Endometrium (tissue), 2 donors: Measurements from ENCODE around the gene SLC35A5.
"Not testable (repeated sequence)": the region's sequence is repeated elsewhere in the genome, so short reads cannot be mapped to it uniquely, and the experiment has no call there.

Source experiments
- FAIRE-seq: peaks from 2 replicates; lab custom pipeline; 2012; peaks lifted over from hg19 to GRCh38; lab: Jason Lieb, UNC
- donor health status: control.
- donor health status: control.

SLC35A5 gene, protein sequence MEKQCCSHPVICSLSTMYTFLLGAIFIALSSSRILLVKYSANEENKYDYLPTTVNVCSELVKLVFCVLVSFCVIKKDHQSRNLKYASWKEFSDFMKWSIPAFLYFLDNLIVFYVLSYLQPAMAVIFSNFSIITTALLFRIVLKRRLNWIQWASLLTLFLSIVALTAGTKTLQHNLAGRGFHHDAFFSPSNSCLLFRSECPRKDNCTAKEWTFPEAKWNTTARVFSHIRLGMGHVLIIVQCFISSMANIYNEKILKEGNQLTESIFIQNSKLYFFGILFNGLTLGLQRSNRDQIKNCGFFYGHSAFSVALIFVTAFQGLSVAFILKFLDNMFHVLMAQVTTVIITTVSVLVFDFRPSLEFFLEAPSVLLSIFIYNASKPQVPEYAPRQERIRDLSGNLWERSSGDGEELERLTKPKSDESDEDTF

DNA sequence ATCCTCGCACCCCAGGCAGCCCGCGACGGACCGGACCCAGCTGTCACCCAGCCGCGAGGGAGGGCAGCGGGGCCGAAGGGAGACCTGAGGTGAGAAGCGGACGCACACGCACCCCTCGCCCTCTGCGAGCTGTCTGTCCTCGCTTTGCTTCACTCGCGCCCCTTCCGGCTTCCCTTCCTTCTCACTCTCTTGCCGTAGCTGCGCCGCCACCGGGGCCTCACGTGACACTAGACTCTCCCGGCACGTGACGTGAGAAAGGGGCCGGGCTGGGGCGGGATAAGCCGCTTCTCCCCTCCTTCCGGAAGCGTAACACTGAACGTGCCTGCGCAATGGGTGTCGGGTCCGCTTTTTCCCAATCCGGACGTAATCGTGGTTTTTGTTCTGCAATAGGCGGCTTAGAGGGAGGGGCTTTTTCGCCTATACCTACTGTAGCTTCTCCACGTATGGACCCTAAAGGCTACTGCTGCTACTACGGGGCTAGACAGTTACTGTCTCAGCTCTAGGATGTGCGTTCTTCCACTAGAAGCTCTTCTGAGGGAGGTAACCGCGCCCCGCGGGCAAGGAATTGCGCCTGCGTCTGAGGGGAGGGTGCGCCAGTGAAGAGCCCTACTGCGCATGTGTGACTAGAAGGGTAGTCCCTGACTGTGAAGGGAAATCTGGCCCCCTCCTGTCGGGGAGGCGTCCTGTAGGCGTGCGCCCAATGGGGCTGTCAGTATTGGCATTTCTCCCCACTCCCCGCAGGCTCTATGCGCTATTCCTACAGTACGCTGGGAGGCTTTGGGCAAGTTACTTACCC lies at the start of gene SLC35A5, which contains the start of gene ATG3:
SLC35A5 (plus strand) TSS at position 312 of the 796 bp plus-strand sequence. CDS start 1,359 bp downstream, outside the sequence.
ATG3 (minus strand) TSS at position 229 of the 796 bp plus-strand sequence. CDS start 434 bp downstream, outside the sequence.
- peak; percentile 92 for FAIRE-seq

DNA sequence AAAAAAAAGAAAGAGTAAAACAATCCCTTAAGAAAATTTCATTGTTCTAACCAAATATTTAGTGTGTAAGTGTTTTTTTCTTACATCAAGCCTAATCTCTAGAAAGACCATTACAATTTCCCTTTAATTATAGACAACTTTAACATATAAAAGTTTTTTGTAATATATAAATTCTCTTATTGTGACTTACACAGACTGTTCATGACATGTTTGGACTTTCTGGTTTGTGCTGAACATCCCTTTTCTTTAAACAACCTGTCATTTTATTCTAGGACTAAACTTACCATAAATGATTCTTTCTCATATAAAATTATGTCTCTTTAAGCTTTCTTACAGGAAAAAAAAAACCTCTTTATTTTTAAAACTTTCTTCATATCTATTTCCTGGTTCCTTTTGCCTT lies 49.5 kb upstream of the SLC35A5 start:
- no peak for FAIRE-seq

DNA sequence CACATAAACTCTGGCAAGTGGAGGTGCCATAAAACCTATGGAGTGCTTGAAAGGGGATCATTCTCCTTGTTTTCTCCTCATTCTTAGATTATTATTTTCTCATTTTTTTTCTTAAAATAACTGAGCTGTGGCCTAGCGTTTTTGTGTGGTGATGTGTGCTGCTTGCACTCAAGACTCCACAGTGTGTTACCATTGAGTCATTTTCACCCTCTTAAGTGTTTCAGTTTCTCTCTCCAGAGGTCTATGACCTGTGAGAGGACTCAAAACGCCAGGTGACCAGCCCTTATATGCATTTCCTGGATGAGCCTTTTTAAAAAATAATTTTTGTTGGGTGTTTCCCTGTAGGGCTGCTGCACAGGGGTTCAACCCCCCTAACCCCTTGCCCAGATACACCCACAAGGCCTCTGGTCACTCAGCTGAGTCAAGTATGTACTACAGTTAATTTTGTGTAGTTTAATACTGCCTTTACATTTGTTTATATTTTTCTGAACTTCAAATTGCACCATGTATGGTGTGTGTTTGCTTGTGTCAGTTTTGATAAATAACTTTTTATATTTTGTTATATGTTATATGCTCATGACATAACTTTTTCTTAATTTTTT lies 47.2 kb upstream of the SLC35A5 start:
- FAIRE-seq, result no peak

DNA sequence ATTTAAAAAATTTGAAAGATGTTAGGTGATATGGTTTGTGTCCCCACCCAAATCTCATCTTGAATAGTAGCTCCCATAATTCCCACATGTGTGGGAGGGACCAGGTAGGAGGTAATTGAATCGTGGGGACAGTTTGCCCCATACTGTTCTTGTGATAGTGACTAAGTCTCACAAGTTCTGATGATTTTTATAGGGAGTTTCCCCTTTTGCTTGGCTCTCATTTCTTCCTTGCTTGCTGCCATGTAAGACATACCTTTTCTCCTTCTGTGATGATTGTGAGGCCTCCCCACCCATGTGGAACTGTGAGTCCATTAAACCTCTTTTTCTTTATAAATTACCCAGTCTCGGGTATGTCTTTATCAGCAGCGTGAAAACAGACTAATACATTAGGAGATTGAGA lies 42.9 kb upstream of the SLC35A5 start:
- FAIRE-seq, result not testable (repeated sequence)

DNA sequence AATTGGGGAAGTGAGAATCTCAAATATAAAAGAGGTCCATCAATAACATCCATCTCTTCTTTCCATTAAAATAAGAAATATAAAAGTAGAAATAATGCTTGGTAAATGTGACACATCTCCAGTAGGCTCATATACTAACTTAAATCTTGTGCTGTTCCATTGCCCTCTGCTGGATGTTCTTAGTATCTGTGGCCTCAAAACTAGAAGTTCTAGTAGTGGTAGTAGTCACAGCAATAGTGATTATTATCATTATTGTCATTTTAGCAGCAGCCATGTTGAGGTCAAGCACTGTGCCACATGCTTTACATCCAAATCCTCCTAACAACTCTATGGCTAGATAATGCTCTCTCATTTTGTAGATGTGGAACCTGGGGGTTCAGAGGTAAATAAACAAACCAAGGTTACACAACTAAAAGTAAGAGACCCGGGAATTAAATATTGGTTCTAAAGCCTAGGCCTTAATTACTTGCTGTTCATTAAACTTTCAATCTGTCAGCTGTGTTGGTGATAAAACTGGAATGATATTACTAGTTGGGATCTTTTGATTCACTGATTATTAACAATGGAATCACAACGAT lies 42.3 kb upstream of the SLC35A5 start:
- FAIRE-seq, result peak; percentile 90

DNA sequence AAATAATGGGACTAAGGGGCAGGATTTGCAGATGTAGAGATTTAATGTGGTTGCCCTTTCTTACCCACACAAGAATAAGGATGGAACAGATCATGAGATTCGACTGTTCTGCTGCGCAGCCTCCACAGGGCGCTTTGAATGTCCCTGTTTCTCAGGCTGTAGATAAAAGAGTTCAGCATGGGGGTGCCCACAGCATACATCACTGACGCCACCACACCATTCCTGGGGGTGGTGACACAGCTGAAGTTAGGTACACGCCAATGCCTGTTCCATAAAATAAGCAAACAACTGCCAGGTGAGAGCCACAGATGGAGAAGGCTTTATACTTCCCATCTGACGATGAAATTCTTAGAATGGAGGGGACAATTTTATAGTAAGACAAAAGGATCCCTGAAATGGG lies 37.7 kb upstream of the SLC35A5 start:
- FAIRE-seq, result not testable (repeated sequence)

DNA sequence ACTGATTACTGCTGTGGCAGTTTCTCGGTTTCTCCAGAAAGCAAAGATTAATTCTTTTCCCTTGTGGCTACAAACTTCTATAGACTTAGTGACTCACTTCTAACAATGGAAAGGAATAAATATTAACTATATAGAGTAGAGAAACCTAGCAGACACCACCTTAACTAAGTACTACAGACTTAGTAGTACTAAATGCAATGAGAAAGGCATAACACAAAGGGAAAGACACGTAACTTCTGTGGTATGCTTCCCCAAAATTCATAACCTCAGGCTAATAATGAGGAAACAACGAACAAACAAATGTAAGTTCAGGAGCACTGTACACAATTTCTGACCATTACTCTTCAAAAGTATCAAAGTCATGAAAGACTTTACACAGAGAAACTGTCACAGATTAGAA lies 31.3 kb upstream of the SLC35A5 start:
- FAIRE-seq, result peak; percentile 15

DNA sequence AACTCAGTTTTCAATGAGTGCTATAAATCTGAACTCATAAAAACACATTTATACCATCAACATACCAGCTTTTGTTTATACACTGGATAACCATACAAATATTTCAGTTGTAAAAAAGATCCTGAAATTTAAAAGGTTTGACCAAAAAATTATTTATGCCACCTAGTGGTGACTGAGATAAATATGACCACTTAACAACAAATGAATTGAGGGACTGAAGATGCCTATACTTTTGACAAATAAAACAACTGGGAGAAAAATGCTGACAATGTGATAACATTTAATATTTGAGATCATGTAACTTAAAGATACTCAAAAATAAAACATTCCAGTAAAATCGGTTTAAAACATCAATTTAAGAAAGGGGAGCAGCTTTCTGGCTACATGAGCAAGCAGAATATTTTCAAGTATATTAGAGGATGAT lies 30.5 kb upstream of the SLC35A5 start:
- FAIRE-seq, result peak; percentile 89

DNA sequence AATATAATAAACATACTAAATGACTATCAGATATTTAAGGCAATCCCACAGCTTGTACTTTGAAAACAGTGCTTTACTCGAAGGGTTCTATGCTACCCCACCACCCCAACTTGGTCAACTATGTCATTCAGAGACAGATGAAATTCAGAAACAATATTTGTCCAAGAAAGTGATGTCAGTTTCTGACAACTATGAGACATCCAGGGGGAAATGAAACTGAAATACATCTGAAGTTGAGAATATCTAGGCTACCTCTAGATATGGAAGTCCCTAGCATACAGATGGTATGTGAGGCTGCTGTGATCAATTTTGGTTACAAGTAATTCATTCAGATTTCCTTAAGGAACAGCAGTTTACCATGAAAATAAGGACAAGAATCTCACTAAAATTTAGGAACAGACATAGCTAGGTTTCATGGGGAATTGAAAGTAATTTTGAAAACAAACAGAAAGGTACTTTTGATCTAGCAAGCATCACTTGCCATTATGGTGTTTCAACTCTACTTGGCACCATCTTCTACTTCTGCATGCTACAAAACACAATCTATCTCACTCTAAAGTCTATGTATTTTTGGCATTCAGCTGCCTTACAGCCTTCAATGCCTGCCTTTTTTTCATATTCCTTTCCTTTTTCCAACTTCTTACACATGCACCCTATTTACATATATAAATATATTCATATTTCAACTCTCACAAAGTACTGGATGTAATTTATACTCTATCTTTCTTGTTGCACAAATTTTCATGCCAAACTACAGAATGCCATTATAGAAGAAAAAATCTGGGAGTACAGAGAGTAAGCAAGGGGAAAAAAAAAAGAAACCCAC lies 21.8 kb upstream of the SLC35A5 start:
- no peak for FAIRE-seq

DNA sequence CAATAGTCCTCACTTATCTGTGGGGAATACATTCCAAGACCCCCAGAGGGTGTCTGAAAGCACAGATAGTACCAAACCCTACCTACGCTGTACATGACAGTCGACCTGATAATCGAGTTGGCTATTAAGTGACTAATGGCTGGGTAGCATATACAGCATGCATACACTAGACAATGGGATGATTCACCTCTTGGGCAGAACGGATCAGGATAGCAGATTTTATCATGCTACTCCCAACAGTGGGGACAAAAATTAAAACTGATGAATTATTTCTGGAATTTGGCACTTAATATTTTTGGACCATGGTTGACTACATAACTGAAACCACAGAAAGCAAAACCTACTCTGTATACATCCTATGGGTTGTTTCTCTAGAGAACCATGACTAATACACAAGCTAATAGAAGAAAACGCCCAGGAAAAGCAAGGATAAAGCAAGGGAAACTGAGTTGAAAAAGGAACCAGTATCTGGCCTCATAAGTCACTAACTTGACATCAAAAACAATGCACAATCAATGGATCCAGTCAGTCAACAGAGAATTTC lies 15.6 kb upstream of the SLC35A5 start:
- FAIRE-seq, result no peak

DNA sequence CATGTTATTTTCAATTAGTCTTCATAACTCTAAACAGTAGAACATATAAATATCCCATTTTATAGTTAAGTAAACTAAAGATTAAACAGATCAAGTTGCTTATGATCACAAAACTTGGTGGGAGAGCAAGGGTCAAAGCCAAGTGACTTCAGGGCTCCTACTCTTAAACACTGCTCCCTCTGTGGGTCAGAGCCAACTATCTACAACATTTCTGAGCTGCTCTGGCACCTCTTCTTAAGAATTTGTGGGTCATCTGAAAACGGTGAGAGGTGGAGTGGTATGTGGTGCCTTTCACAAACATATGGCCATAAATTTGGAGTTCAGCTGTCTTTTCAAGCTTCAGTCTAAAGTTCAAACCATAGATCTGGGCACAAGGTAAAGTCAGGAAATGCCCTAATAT lies 11.0 kb upstream of the SLC35A5 start:
- no peak for FAIRE-seq

DNA sequence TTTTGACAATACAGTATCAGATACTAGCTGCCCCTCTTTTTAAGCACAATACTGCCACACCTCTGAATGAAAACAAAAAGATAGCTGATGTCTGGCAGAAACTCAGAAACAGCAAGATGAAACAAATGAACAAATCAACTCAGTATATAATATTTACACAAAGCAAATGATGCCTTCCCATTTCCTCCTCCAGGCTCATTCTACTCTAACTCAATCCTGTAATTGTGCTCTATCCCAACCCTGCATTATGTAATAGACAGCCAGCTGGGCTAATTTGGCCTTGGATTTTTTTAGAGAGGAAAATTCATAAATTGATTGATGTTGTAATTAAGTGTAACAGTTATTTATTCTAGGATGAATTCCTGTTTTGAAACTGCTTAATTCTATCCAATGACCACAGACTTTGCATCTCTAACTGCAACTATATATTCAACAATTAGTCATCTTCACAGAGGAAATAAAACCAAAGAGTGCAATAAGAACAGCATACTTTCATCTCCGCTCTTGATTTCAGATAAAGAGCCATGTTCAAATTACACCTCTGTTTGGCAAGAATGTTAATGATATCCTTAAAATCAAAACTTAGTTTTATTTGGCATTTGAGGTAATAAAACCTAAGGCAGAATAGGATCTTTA lies 6.2 kb upstream of the SLC35A5 start:
- no peak for FAIRE-seq

DNA sequence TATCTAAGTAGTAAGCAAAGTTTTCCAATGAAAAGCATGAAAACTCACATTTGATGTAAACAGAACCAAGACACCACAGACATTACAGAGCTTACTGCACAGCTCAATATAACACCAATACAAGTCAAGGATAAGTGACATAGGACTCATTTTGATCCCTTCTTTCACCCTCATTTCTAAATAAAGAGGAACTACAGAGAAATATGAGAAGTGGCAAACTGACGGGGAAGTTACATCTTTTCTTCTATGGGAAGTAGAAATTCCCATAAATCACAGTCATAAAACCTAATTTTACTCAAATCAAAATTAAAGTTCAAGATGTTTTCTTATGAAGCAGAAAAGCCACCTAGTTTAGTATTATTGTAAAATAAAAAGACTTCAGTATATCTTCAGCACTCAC lies 3.9 kb upstream of the SLC35A5 start:
- FAIRE-seq, result no peak

DNA sequence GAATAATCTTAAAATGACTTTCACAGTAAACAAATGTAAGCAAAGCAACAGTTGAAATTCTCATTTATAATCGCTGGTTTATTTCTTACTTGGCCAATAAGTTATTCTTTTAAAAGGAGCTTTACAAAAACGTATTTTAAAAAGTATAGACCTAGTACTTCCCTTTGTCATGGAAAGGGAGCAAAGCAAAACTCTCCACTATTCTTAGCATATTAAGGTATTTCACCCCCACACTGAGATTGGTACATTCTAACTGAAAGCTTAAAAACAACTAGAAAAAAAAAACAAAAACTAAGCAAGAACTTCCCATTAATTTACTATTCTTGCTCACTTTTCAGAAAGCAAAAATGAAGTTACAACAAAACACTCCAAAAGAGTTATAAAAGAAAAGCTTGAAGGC lies 1.5 kb upstream of the SLC35A5 start:
- FAIRE-seq, result peak; percentile 12

DNA sequence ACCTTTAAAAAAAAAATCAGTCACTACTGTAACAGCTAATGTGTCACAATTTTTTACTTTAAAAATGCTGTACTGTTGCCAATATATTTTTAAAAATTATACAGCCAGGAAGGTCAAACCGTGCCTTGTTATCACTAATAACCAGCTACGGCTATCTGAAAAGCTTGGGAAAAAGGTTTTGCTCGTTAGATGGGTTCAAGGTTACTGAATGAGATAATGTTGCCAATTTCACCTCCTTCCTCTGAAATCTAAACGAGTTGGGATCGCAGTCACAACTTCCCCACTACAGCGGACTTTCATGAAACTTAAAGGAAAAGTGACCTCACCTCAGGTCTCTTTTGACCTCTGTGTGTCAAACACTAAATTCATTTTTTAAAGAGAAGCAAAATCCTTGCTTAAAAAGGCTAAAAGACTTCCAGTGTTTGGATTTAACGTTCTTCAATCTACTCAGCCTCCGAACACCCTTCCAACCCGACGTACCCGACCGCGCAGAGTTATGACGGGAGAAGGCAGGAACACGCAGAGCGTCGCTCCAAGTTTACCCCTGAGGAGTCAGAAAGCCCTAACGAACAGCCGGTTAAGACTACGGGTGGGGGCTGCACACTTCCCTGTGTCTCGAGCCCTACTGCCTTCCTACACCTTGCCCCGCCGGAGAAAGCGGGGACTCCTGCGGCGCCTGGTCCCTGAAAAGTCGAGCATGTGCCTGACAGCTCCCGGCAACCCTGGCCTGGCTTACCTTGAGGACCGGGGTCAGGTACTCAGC lies 943 bp upstream of the SLC35A5 start:
- FAIRE-seq, result no peak

DNA sequence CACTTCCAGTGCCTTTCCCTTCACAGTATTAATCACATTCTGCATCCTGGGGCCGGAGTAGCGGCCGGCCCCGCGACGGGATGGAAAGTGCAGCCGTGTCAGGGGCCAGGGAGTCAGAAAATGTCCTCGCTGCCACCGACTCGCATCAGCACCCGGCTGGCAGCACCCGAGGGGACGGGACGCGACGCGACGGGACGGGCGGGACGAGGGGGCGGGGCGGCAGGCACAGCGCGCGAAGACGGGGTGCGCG lies 436 bp upstream of the SLC35A5 start:
- no peak for FAIRE-seq

DNA sequence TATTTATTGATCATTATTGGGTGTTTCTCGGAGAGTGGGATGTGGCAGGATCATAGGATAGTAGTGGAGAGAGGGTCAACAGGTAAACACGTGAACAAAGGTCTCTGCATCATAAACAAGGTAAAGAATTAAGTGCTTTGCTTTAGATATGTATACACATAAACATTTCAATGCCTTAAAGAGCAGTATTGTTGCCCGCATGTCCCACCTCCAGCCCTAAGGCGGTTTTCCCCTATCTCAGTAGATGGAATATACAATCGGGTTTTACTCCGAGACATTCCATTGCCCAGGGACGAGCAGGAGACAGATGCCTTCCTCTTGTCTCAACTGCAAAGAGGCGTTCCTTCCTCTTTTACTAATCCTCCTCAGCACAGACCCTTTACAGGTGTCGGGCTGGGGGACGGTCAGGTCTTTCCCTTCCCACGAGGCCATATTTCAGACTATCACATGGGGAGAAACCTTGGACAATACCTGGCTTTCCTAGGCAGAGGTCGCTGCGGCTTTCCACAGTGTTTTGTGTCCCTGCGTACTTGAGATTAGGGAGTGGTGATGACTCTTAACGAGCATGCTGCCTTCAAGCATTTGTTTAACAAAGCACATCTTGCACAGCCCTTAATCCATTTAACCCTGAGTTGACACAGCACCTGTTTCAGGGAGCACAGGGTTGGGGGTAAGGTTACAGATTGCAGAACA lies 2.5 kb downstream of the SLC35A5 start:
- not testable (repeated sequence) for FAIRE-seq

DNA sequence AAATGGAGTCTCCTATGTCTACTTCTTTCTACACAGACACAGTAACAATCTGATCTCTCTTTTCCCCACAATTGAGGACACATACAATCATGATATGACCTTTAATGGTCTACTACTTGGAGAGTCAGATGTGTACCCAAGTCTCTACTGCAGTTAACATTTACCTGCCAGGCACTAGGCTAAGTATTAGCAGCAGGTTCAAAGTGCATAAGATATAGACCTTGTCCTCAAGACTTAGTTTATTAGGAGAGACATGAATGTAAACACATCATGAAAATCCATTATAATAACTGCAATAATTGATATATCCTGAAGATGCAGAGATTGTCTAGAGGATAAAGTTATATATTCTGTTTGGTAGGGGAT lies 3.1 kb downstream of the SLC35A5 start:
- FAIRE-seq, result no peak

DNA sequence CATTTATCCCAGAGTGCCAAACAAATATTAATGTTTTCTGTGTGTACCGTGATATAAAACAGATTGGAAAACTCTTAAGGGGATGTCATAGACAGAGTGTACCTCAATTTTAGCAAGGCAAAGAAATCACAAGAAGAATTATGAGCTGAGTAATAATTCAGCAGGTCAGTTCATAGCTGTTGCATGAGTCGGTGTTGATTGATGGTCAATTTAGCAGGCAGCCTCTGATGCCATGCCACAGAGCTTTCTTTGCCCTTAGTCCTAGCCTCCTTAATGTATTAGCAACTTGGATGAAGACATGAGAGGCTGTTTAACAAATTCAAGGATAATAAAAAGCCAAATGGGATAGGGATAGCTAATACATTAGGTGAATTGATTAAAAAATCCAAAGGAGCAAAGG lies 6.8 kb downstream of the SLC35A5 start:
- FAIRE-seq, result no peak

DNA sequence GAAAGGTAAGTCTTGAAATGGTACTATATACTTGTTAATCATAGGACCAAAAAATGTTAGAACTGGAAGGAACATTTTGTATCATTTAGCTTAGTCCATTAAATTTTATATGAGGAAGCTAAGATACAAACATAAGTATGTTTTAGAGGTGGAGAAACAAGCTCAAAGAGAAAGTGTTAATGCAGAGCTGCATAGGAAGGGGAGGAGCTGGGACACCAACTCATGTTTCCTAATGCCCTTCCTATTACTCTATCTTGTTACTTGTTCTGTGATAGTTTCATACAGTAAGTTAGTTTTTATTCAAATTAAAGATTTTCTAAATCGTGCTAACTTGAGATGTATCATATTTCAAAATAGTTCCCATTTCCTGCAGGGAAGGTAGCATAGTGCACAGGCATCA lies 7.4 kb downstream of the SLC35A5 start:
- FAIRE-seq, result no peak
